Left hindlimb (tissue), 1 donor: Measurements from ENCODE around the gene MARK3.

ENCODE experiments used
- DNase-seq: peaks from one replicate; pipeline ENCODE4 v3.0.0-alpha.2; 2018

Gene MARK3

DNA sequence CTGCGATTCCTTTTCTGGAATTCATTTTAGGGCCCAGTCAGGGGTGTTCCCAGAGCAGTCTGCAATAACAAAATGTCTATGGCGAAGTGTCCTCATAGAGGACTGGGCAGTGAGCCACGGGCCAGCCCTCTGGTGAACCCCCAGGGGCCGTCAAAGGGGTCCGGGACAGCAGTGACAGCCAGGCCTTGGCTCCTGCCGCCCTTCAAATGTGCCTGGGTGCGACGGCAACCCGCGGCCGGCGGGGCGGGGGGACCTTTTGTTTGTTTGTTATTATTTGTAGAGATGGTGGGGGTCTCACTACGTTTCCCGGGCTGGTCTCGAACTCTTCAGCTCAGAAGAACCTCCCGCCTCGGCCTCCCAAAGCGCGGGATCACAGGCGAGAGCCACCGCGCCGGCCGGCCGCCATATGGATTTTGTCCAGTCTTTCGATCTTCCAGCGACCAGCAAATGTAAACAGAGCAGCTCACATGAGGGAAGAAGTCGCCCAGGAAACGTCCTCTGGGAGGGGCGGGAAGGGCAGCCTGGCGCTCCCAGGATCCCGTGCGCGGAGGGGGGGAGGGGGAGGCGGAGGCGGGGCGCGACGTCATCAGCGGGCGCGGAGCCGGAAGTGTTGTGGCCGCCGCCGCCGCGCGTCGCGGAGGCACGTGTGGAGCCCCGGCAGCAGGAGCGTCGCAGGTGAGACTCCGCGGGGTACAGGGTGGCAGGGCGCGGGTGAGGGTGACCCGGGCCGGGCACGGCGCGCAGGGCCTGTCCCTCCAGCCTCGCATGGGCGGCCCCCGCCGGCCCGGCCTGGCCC, 143.6 kb downstream of the MARK3 start, which contains the start of gene TRMT61A:
TSS of gene TRMT61A (plus strand) at position 610 of the 796 bp plus-strand sequence. CDS start 783 bp downstream, outside the sequence.
- peak; percentile 93 for DNase-seq

DNA sequence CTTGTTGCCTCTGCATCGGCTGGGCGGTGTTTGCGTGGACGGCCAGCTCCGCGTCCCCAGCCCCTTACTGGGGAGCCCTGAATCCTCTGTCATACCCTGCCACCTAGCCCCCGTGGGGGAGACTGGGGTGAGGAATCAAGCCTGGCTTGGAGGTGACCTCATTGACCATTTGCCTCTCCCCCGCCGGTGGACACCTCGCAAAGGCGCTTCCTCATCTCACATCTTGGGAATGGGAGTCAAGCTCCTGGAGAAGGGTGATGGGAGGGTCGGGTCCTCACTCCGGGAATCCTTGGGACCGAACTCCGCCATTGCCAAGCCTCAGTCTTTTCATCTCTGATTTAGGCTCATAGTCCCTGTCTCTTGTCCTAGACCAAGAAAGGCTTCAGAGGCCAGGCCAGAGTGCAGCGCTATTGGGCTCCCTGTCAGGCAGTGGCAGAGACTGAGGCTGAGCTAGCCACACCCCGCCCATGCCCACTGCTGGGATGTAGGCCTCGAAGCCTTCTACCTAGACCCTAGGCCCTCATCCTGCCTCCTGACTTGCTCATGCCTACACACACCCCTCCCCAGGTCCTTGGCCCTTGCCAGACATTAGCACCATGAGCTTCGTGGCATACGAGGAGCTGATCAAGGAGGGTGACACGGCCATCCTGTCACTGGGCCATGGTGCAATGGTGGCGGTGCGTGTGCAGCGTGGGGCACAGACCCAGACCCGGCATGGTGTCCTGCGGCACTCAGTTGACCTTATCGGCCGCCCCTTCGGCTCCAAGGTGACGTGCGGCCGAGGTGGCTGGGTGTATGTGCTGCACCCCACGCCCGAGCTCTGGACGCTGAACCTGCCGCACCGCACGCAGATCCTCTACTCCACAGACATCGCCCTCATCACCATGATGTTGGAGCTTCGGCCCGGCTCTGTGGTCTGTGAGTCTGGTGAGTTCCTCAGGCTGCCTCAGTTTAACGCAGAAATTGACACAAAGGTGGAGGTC, 144.5 kb downstream of the MARK3 start:
- no peak for DNase-seq

DNA sequence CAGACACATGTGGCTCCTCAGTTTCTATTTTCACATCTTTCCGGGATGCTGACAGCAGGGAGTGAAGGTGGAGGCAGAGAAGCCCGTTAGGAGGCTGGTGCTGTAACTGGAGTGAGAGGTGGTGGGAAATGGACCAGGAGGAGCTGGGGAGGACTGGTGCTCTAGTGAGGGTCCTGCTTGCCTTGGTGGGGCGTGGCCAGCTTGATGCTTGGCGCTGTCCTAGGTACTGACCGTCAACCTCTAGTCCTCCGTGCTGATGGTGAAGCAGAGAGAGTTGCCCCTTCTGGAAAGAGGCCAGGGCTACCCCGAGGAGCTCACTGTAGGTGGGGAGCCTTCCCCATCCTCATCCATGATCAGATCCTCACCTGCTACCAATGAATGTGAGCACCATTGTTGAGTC, 145.2 kb downstream of the MARK3 start:
- DNase-seq, result no peak

DNA sequence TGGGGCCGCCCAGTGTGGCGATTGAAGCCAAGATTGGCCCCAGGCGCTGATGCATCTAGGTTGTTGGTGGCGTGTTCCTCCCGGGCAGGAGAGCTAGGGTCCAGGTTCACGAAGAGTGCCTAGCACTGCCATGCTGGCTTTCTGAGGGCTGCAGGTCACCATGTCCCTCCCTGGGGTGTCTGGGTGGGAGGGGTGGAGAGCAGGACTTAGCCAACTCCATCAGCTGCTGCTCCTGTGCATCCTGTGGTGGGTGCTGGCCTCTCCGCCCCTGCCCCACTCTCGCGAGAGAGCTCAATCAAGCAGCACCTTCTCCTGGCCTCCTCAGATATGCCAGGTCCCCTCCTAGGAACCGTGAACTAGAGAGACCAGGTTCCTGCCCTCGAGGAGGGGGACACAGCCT, 145.6 kb downstream of the MARK3 start:
- DNase-seq, result no peak

- no peak for DNase-seq
These were observed 146.4 kb downstream of the MARK3 start for GRCh38 chr14:103531421-103532215.

DNA sequence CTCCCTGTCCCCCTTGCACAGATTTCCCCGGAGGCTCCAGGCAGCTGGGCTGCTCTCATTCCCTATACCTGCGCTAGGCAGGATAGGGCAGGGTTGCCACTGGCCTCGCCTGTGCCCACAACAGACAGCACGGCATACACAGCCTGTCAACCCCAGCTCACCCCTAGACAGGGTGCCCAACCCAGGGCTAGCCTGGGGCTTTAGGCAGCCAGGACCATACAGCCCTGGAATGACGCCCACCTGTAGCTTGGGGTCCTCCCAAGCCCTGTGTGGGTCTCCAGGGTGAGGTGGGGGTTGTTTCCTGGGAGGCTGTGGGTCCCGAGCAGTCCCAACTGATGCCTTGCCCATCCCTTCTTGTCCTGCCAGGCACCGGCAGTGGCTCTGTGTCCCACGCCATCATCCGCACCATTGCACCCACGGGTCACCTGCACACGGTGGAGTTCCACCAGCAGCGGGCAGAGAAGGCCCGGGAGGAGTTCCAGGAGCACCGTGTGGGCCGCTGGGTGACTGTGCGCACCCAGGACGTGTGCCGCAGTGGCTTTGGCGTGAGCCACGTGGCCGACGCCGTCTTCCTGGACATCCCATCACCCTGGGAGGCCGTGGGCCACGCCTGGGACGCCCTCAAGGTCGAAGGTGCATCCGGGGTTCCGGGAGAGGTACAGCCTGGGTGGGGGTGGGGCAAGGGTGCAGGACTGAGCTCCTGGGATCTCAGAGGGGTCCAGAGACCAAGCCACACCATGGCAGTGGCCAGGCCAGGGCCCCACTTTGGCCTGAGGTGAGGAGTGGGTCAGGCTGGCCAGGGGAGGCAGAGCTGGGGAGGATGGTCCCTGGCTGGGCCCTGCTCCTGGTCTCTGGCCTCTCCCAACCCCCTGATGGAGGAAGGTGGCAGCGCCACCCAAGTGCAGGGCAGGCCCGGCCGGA, 147.3 kb downstream of the MARK3 start:
- no peak for DNase-seq

DNA sequence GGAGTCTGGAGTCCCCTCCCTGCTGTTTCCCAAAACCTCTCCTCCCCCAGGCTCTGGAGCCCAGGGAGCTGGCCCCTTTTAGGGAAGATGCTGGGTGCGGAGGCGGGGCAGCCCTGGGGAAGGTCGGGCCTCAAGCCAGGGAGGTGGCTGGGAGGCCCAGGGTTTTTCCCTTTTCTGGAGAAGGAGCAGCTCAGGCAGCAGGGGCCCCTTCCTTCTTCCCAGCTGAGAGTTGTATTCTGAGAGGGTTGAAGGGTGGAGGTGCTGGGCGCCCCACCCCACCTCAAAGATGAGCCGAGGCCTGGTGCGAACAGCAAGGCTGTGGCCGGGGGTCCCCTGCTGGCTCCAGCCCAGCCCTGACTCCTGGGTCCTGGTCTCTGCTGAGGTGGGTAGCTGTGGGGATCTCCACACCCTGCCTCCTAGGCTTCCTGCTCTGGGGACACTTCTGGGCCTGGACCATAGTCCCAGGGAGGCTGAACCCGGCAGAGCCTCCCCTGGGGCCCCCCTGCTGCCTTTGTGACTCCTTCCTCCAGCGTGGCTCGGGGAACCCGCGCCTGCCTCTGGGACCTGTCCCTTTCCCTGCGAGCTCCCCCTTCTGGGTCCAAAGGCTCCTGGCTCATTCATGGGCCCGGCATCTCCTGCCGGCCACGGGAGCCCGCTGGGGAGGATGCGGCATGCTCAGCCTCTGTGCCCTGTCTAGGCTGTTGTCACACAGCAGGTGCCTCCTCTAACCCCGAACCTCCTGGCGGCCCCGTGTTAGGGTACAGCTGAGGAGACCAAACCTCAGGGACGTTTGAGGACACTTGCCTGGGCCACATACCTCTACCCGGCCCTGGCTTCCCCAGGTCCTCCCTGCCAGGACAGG, 148.2 kb downstream of the MARK3 start:
- DNase-seq, result no peak

DNA sequence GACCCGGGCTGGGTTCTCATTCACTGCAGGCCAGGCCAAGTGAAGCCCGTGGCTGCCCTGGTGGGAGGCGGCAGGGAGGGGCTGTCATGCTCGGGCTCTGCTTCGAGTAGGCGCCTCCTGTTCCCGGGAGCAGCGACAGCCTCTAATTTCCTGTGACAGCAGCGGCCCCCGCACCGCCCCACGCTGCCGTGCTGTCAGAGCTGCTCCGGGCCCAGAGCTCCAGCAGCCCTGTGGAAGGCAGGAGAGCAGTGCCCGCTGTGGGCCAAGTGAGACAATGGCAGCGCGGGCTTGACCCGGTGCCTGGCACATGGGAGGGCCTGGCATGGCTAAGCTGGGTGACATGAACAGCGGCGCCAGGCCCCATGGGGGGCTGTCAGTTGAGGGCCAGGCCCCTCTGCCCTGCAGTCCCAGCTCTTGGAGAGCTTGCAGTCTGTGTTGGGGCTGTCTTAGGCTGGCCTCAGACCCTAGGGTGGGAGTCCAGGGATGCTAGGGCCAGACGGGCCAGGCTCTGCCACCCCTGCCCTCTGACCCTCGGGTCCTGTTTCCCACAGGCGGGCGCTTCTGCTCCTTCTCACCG, 148.9 kb downstream of the MARK3 start:
- no peak for DNase-seq

DNA sequence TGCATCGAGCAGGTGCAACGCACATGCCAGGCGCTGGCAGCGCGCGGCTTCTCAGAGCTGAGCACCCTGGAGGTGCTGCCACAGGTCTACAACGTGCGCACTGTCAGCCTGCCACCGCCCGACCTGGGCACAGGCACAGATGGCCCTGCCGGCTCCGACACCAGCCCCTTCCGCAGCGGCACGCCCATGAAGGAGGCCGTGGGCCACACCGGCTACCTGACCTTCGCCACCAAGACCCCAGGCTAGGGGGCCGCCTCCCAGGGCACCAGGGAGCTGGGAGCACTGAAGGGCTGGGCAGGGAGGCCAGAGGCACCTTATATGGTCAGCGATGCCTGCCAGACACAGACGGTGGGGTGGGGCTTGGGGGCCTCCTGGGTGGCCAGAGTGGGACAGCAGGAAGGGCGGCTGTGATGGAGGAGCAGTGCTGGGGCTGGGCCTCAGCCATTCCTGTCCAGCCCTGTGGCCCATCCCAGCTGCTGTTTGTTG, 149.4 kb downstream of the MARK3 start:
- no peak for DNase-seq

- no peak for DNase-seq
These were observed 150.1 kb downstream of the MARK3 start for GRCh38 chr14:103535081-103535890.

- DNase-seq, result no peak
These were observed 150.8 kb downstream of the MARK3 start for GRCh38 chr14:103535891-103536565.

- no peak for DNase-seq
These were observed 151.5 kb downstream of the MARK3 start for GRCh38 chr14:103536693-103537092.

DNA sequence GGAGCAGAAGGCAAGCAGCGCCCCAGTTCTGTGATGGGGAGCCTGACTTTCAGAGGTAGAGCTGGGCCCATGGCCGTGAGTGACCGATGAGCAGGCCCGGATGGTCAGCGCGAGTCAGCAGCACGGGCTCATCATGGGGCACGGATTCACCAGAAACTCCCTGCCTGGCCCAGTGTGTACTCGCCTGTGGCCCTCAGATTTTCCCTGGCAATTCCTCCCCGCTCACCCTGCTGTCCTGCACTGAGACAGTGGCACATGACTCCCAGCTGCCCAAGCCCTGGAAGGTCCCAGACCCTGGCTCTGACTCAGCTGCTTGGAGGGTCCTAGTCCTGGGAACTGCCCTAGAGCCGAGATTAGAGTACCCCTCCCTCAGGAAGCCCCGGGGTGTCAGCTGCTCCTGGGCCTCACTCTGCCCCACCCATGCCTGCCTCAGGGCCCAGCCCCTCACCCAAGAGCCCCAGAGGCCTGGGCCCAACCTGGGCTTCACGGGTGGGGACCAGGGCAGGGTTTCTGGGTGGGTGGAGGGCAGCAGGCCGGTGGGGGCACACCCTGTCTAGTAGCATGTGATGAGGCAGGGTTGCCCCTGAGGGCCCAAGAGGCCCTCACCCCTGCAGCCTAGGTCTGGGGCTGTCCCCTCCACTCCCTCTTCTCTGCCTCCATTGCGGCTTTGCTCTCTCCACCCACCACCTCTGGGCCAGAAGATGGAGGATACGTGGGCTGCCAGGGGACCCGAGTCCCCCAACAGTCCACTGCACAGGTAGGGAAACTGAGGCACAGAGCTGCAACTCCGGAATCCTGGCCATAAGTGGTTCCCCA, 152.2 kb downstream of the MARK3 start:
- no peak for DNase-seq

GRCh38 chr14:103538291-103539055, 153.3 kb downstream of the MARK3 start:
- DNase-seq, result no peak

DNA sequence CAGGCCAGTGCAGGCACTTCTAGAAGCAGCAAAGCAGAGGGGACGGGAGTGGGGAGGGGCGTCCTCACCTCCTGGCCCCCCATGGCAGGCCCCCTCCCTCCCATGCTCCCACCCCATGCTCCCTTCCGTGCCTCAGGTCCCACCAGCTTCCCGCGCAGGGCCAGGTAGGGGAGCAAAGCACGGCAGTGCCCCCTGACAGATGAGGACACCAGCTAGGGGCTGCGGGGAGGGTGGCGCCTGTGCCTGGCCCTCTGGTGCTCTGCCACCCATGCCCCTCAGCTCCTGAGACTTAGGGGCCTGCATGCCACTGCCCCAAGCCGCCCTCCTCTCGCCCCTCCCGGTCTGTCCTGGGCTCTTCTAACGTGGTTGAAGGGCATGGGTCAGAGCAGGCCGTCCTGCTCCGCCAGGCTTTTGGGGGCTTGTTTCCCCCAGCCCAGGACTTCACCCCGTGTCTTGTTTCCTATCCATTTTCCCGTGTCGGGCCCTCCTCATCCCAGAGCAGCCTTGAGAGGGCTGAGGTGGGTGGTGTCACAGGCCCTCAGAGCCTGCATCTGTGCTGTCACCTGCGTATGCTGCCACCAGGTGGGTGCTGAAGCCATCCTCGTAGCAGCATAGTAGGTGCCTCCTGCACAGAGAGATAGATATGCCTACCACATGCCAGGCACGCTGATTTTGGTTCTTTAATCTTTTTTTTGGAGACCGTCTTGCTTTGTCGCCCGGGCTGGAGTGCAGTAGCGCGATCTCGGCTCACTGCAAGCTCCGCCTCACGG, 154.0 kb downstream of the MARK3 start:
- no peak for DNase-seq
